T-cell (primary cell): ENCODE data around the gene SMPDL3A. TPM values are rescaled to one million over a fixed set of nuclear protein-coding genes. Genes with fewer than 3 reads are reported as not detected.

ENCODE experiments used
- ATAC-seq, 4 experiments: fragments of 200-7000 bp in 3 of 4; fragments of 150-1000 bp in 1 of 4; cut with Tn5 transposase; replicated peaks in 1 of 4; 1 replicate in 3 of 4; 2 replicates in 1 of 4; pipeline ENCODE4 v1.10.0; 2021; ENCODE audit warnings: moderate library complexity in 3 of 4, mild to moderate bottlenecking in 2 of 4, moderate number of reproducible peaks in 1 of 4
- CTCF ChIA-PET, 2 donors: fragments of 300-600 bp; sonication (Branson Sonifier 250); formaldehyde crosslinking; loops; one replicate each; lab custom pipeline; 2022; ENCODE audit warnings: antibody characterized with exemption in 2 of 2; lab: Charles Lee
- POLR2A ChIA-PET, 2 donors: fragments of 300-600 bp; sonication (Branson Sonifier 250); formaldehyde crosslinking; loops; one replicate each; lab custom pipeline; 2022; ENCODE audit warnings: antibody characterized with exemption in 2 of 2; lab: Charles Lee
- DNase-seq, 35 experiments: peaks; one replicate each; pipeline versions ENCODE4 v3.0.0 to v3.0.0-alpha.2; 2013 to 2023
- H3K27ac ChIP-seq: one replicate; pipeline ENCODE4 v1.5.1; 2013; ENCODE audit warnings: low read length
- H3K27me3 ChIP-seq, 2 experiments: replicated peaks in 1 of 2; 1 replicate in 1 of 2; 2 replicates in 1 of 2; pipeline versions ENCODE4 v1.6.1 to v1.7.0; 2013; ENCODE audit warnings: low read length in 1 of 2, mixed read lengths in 1 of 2; ENCODE audit not compliant: control insufficient read depth in 2 of 2, insufficient read depth in 2 of 2; ENCODE audit errors: extremely low read depth in 1 of 2
- H3K36me3 ChIP-seq, 2 donors: 1 replicate in 1 of 2; 2 replicates in 1 of 2; pipeline versions ENCODE4 v1.6.1 to v1.7.0; 2013; ENCODE audit warnings: low read length in 1 of 2; ENCODE audit not compliant: control insufficient read depth in 2 of 2, insufficient read depth in 1 of 2; ENCODE audit errors: extremely low read depth in 1 of 2
- H3K4me1 ChIP-seq, 2 experiments: 1 replicate in 1 of 2; 2 replicates in 1 of 2; pipeline versions ENCODE4 v1.6.1 to v1.7.0; 2013; ENCODE audit warnings: low read length in 2 of 2, mixed read lengths in 1 of 2; ENCODE audit not compliant: insufficient read depth in 2 of 2, control insufficient read depth in 1 of 2; ENCODE audit errors: extremely low read depth in 1 of 2
- H3K4me3 ChIP-seq, 2 donors: 1 replicate in 1 of 2; 2 replicates in 1 of 2; pipeline versions ENCODE4 v1.5.1 to v1.7.0; 2013; ENCODE audit warnings: mild to moderate bottlenecking in 2 of 2, low read length in 1 of 2, moderate library complexity in 1 of 2; ENCODE audit not compliant: control insufficient read depth in 1 of 2; ENCODE audit errors: extremely low read depth in 1 of 2
- H3K9me3 ChIP-seq: 2 replicates; pipeline ENCODE4 v1.7.0; 2013
- H3K27ac Mint-ChIP-seq, 2 donors: one replicate each; pipeline ENCODE4 v1.8.0; 2020 to 2021; ENCODE audit warnings: mild to moderate bottlenecking in 2 of 2, mixed read lengths in 2 of 2
- H3K27me3 Mint-ChIP-seq, 2 donors: one replicate each; pipeline ENCODE4 v1.8.0; 2021 to 2022; ENCODE audit warnings: mixed read lengths in 2 of 2
- H3K36me3 Mint-ChIP-seq: one replicate; pipeline ENCODE4 v1.8.0; 2021; ENCODE audit warnings: mixed read lengths
- H3K4me1 Mint-ChIP-seq, 3 donors: one replicate each; pipeline ENCODE4 v1.8.0; 2020 to 2022; ENCODE audit warnings: mixed read lengths in 3 of 3, mild to moderate bottlenecking in 1 of 3
- H3K4me3 Mint-ChIP-seq, 3 donors: one replicate each; pipeline ENCODE4 v1.8.0; 2020 to 2022; ENCODE audit warnings: mild to moderate bottlenecking in 3 of 3, mixed read lengths in 3 of 3, moderate library complexity in 3 of 3
- H3K9me3 Mint-ChIP-seq, 3 donors: one replicate each; pipeline ENCODE4 v1.8.0; 2020 to 2022; ENCODE audit warnings: mixed read lengths in 3 of 3
- WGBS: methylation state at CpG from one replicate; pipeline ENCODE4 v1.1.5; 2013; ENCODE audit warnings: missing lambda C conversion rate; ENCODE audit not compliant: insufficient coverage; 5-methylcytosine and 5-hydroxymethylcytosine counted together
- total RNA-seq, 35 experiments: library from RNA in 6 of 35; stranded (reverse) in 6 of 35; fragments of 120-200 nt in 1 of 35; gene quantifications; one replicate each; pipeline versions ENCODE4 v1.2.1 to v1.2.4 and lab custom pipeline; 2013 to 2026

Gene SMPDL3A
- total RNA-seq, 5 donors from 2014 or later (not counting 1 experiment from before 2014, with no cell fraction given) = 0.16 TPM; not detected in 4

DNA sequence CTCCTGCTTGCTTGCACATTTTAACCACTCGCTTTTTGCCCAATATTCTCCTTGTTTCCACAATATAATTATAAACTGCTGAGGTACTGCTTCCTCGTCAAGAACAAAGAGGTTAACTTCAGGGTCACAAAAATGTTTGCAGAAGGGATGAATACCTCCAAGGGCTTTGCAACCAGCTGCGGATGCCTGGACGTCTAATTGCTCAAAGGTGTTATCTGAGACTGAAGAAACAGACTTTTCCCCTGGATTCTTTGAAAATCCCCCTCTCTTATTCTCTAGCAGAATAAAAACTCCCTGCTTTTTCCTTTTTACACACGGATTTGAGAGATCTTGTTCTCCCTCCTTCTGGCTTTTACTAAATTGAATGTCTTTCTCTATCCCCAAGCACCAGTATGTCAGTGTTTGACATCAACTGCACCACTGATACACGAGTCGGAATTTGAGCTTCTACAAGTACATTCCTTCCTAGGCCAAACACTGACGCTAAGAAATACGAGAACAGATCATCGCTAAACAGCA lies 336 bp upstream of the SMPDL3A start:
- Mint-ChIP-seq H3K36me3 (no peaks in the 10 kb centered on the region), H3K4me1 (peaks cover 11 to 18% (median 11%) of the 10 kb centered on the region in 3 donors), H3K4me3 (peak overlapping the region; percentile 17 to 75 (median 47)), H3K27ac (no peak overlapping the region), H3K9me3 (no peaks in the 10 kb centered on the region), H3K27me3 (peaks cover 49% of the 10 kb centered on the region in 2 donors)
- H3K27me3 ChIP-seq = peaks cover 3 to 17% of the 10 kb centered on the region in 2 experiments
- ATAC-seq (peak in 1 of 4 experiments; percentile 10), DNase-seq (no peak)
- peak overlapping the region in 1 of 2 donors; percentile 17 for H3K4me3 ChIP-seq
- H3K27ac ChIP-seq = no peak overlapping the region
- POLR2A ChIA-PET = no interaction called here
- H3K9me3 ChIP-seq = no peaks in the 10 kb centered on the region
- no peaks in the 10 kb centered on the region for H3K36me3 ChIP-seq
- CTCF ChIA-PET = no interaction called here
- H3K4me1 ChIP-seq = peaks cover 0 to 13% of the 10 kb centered on the region in 2 experiments
- WGBS = 13% methylated on average over 8 of the region's 10 CpGs

DNA sequence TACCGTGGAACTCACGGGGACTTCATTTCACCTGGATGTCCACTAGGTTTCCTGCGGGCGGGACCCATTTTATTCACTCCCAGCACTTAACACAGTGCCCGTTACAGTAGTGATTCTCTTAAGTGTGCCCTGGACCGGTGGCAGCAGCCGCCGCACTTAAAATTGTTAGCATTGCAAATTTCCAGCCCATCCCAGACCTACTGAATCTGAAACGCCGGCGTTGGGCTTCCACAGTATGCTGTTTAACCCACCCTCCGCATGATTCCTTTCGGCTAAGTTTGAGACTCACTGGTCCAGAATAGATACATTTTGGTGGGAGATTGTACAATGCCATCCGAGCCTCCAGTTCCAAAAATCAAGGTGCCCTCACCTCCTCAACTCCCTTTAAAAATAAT lies 967 bp downstream of the SMPDL3A start:
- Mint-ChIP-seq H3K4me3 (peak overlapping the region; percentile 72 to 75 (median 72)), H3K27ac (no peak overlapping the region), H3K9me3 (no peaks in the 10 kb centered on the region), H3K36me3 (no peaks in the 10 kb centered on the region), H3K4me1 (peaks cover 11 to 18% (median 11%) of the 10 kb centered on the region in 3 donors), H3K27me3 (peaks cover 49 to 52% of the 10 kb centered on the region in 2 donors)
- H3K36me3 ChIP-seq = no peaks in the 10 kb centered on the region
- ChIA-PET CTCF (no interaction called here), POLR2A (no interaction called here)
- no peak overlapping the region for H3K27ac ChIP-seq
- peaks cover 0 to 13% of the 10 kb centered on the region in 2 experiments for H3K4me1 ChIP-seq
- peaks cover 3 to 17% of the 10 kb centered on the region in 2 experiments for H3K27me3 ChIP-seq
- peak overlapping the region in 1 of 2 donors; percentile 17 for H3K4me3 ChIP-seq
- H3K9me3 ChIP-seq = no peaks in the 10 kb centered on the region
- WGBS = 6% methylated on average over 6 of the region's 14 CpGs
- DNase-seq (no peak), ATAC-seq (no peak)

DNA sequence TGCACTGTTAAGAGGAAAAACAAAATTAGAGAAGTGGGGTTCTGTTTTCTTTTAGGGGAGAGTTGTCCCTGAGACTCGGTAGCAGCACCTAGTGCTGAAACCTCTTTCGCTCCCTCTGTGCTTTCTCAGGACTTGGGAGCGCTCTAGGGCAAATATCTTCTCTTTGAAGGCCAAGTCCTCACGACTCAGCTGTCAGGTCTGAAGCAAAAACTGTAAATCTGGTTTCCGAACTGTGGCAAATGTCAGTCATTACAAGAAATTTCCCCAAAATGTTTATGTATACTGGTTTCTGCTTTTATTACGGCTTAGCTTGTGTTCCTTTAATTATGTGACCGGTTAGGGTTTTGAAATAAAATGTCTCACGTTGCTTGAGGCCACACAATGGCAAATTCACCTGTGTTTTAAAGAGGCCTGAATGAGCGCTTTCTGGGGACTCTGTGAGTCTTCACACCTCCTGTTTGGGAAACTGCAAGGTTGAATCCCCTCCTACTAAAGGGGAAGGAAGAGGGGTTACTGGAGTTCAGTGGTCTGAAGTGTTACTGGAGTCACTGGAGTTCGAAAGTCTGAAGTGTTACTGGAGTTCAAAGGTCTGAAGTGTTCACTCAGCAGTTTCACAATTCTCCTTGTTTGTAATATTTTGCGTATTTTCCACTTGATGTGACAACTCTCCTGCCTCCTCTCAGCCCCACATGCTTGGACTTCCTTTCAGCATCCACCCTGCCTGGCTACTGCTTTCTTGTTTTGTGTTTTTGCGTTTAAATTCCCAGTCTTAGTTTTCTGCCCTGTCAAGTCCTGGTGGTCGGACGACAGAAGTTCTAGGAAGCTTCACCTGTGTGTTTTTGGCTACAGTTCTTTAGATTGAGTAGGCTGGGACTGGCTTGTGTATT lies 1.6 kb downstream of the SMPDL3A start:
- ChIA-PET CTCF (no interaction called here), POLR2A (no interaction called here)
- H3K4me3 Mint-ChIP-seq = peak overlapping the region in 2 of 3 donors; percentile 72 to 75
- no peak overlapping the region for H3K4me3 ChIP-seq
- no peaks in the 10 kb centered on the region for H3K36me3 ChIP-seq
- WGBS = 64% methylated on average over 5 of the region's 14 CpGs
- H3K9me3 ChIP-seq = no peaks in the 10 kb centered on the region
- peaks cover 0 to 13% of the 10 kb centered on the region in 2 experiments for H3K4me1 ChIP-seq
- H3K27me3 Mint-ChIP-seq = peaks cover 47 to 52% of the 10 kb centered on the region in 2 donors
- H3K27me3 ChIP-seq = peaks cover 3 to 17% of the 10 kb centered on the region in 2 experiments
- no peaks in the 10 kb centered on the region for H3K36me3 Mint-ChIP-seq
- DNase-seq (no peak), ATAC-seq (no peak)
- no peak overlapping the region for H3K27ac Mint-ChIP-seq
- H3K4me1 Mint-ChIP-seq = peaks cover 11 to 18% (median 11%) of the 10 kb centered on the region in 3 donors
- H3K27ac ChIP-seq = no peak overlapping the region
- no peaks in the 10 kb centered on the region for H3K9me3 Mint-ChIP-seq

DNA sequence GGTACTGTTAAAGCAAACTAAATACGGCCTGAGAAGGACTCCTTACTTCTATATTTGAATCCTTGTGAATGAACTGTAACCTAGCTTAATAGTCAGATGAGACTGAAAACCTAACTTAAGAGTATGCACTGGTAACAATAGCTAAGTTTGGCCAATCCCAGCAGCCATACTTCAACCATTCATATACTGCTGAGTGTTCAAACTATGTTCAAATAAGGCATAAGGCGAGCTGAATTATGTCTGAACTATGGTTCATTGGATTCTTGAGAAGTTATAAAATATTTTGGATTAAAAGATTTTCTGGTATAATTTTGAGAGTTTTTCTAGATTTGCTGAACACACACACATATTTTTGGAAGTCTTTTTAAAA lies 2.2 kb downstream of the SMPDL3A start:
- WGBS = no CpG with 5 or more reads among the region's 2 CpGs
- H3K36me3 Mint-ChIP-seq = no peaks in the 10 kb centered on the region
- DNase-seq = no peak
- H3K27ac ChIP-seq = no peak overlapping the region
- H3K9me3 ChIP-seq = no peaks in the 10 kb centered on the region
- POLR2A ChIA-PET = no interaction called here
- H3K4me1 ChIP-seq = peaks cover 0 to 13% of the 10 kb centered on the region in 2 experiments
- no peaks in the 10 kb centered on the region for H3K9me3 Mint-ChIP-seq
- no peak for ATAC-seq
- H3K27me3 Mint-ChIP-seq = peaks cover 47 to 52% of the 10 kb centered on the region in 2 donors
- H3K27me3 ChIP-seq = peaks cover 3 to 17% of the 10 kb centered on the region in 2 experiments
- no peak overlapping the region for H3K4me3 ChIP-seq
- peak overlapping the region in 1 of 3 donors; percentile 75 for H3K4me3 Mint-ChIP-seq
- no peaks in the 10 kb centered on the region for H3K36me3 ChIP-seq
- no peak overlapping the region for H3K27ac Mint-ChIP-seq
- CTCF ChIA-PET = no interaction called here
- peaks cover 11 to 18% (median 11%) of the 10 kb centered on the region in 3 donors for H3K4me1 Mint-ChIP-seq

DNA sequence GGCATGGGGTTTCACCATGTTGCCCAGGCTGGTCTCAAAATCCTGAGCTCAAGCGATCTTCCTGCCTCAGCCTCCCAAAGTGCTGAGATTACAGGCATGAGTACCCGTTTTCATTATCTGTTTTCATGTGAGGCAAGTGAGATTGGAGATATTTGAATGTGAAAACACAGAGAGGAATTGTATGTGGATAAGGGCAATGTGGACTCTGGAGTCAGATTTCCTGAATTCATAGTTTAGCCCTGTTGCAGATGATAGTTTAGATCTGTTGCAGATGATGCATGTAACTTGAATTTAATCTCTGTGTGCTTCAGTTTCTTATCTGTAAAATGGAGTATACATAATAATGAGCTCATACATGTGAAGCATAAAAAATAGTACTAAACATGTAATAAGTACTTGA lies 3.7 kb downstream of the SMPDL3A start:
- peaks cover 0 to 13% of the 10 kb centered on the region in 2 experiments for H3K4me1 ChIP-seq
- Mint-ChIP-seq H3K4me1 (peaks cover 11 to 18% (median 11%) of the 10 kb centered on the region in 3 donors), H3K36me3 (no peaks in the 10 kb centered on the region), H3K9me3 (no peaks in the 10 kb centered on the region), H3K4me3 (no peak overlapping the region), H3K27me3 (peaks cover 44 to 45% of the 10 kb centered on the region in 2 donors), H3K27ac (no peak overlapping the region)
- ChIA-PET CTCF (interaction anchor here in 1 of 2 donors (0.8 kb wide), 1 partner anchor 46 kb away, joined by 6 read pairs; no protein-coding TSS in a partner anchor), POLR2A (no interaction called here)
- no peak overlapping the region for H3K4me3 ChIP-seq
- DNase-seq (no peak), ATAC-seq (no peak)
- H3K27me3 ChIP-seq = peaks cover 3 to 17% of the 10 kb centered on the region in 2 experiments
- no peak overlapping the region for H3K27ac ChIP-seq
- 100% methylated on average over 1 of the region's 2 CpGs for WGBS
- no peaks in the 10 kb centered on the region for H3K36me3 ChIP-seq
- no peaks in the 10 kb centered on the region for H3K9me3 ChIP-seq

DNA sequence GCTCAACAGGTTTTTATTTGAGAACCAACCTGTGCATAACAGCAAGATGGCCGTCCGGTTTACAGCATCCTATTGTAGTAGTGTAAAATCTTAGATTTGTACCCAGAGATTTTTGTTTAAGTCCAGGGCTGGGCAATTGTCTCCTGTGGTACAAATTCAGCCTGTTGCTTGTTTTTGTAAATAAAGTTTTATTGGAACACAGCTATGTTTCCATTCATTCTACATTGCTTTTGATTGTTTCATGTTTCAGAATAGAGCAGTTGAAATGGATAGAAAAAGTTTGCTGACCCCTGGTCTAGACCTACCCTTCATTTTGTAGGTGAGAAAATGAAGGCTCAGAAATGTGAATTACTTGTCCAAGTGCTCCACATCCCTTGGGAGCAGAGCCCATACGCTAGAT lies 8.5 kb downstream of the SMPDL3A start:
- Histone ChIP-seq H3K27ac (no peak overlapping the region), H3K36me3 (no peaks in the 10 kb centered on the region), H3K4me1 (no peaks in the 10 kb centered on the region), H3K4me3 (no peak overlapping the region), H3K9me3 (no peaks in the 10 kb centered on the region), H3K27me3 (no peaks in the 10 kb centered on the region)
- H3K27ac Mint-ChIP-seq = no peak overlapping the region
- ChIA-PET POLR2A (interaction anchor here in 1 of 2 donors (0.6 kb wide), 1 partner anchor 10 kb away, joined by 6 read pairs; no protein-coding TSS in a partner anchor), CTCF (interaction anchor here in 1 of 2 donors (0.5 kb wide), 1 partner anchor 204 kb away, joined by 3 read pairs; no protein-coding TSS in a partner anchor)
- no peaks in the 10 kb centered on the region for H3K9me3 Mint-ChIP-seq
- no peak overlapping the region for H3K4me3 Mint-ChIP-seq
- H3K36me3 Mint-ChIP-seq = no peaks in the 10 kb centered on the region
- H3K27me3 Mint-ChIP-seq = peaks cover 10 to 14% of the 10 kb centered on the region in 2 donors
- ATAC-seq = no peak
- WGBS = 89% methylated on average over 3 of the region's 3 CpGs
- no peaks in the 10 kb centered on the region for H3K4me1 Mint-ChIP-seq
- DNase-seq = no peak
